HG02840 (cell line): ENCODE data around the gene LRRTM1.

ENCODE experiments used
- ATAC-seq: cut with Tn5 transposase; IDR thresholded peaks from one replicate; pipeline ENCODE4 v1.9.1; 2021; ENCODE audit warnings: mild to moderate bottlenecking, moderate library complexity, moderate number of reproducible peaks; ENCODE audit not compliant: unreplicated experiment, low FRiP score

LRRTM1 gene

DNA sequence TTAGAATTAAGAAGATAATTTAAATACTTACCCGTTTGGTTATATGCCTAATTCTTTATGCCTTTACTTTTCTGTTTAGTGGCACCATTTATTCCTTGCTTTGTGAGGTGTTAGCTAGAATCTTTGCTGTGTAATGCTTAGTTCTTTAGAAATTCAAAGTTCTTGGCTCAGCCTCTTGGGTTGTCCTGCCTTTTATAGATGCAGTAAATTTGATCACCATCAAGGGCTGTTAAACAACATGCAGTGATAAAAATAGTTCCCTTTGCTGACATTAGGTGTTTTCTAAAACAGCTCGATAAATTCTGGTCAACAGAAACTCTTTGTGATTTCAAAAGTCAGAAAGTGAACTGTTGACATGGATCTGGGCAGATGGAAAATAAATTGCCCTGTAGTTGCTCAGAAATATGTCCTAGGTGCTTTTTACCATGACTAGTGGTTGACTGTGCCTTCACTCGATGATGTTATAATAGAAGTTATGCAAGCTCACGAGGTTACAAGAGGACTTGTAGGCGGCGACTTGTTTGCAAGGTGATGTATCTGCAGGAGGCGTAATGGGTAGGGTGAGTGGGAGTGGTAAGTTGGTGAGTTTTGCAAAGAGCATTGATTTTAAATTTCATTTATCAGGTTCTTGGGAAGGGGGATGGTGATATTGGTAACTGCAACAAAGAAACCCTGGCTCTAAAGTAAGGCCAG is 52.1 kb downstream of the LRRTM1 start:
- ATAC-seq = no peak
